Fibroblast of lung (primary cell): ENCODE measurements around the gene VARS2.
"Not testable (repeated sequence)": the region's sequence is repeated elsewhere in the genome, so short reads cannot be mapped to it uniquely, and the experiment has no call there.

Source experiments
- EZH2 ChIP-seq: IDR thresholded peaks from 2 replicates; pipeline ENCODE4 v1.5.1; 2012; ENCODE audit warnings: low read length, control low read depth, mild to moderate bottlenecking; ENCODE audit errors: missing control alignments
- TF ChIP-seq, protein P1 (sequence below), 2 donors: IDR thresholded peaks in 1 of 2; conservative IDR thresholded peaks in 1 of 2; 1 replicate in 1 of 2; 2 replicates in 1 of 2; pipeline ENCODE4 v1.5.1; 2011 to 2012; ENCODE audit warnings: low read length in 2 of 2, control low read depth in 1 of 2, inconsistent platforms in 1 of 2, low read depth in 1 of 2, mild to moderate bottlenecking in 1 of 2

DNA sequence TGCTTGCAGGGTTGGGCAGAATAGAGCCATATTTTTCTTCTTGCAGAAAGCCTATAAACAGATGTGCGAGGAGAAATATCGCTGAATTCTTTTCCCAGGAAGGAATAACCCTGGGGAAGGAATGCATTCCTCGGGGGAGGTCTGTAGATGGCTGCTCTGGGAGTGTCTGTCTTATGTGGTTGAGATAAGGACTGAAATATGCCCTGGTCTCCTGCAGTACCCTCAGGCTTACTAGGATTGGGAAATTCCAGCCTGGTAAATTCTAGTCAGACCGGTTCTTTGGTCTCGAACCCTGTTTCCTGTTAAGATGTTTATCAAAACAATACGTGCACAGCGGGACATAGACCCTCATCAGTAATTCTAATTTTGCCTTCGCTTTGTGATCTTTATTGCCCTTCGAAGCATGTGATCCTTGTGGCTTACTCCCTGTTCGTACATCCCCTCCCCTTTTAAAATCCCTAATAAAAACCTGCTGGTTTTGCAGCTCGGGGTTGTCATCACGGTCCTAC lies 44.7 kb upstream of the VARS2 start:
- TF ChIP-seq, protein P1, sequence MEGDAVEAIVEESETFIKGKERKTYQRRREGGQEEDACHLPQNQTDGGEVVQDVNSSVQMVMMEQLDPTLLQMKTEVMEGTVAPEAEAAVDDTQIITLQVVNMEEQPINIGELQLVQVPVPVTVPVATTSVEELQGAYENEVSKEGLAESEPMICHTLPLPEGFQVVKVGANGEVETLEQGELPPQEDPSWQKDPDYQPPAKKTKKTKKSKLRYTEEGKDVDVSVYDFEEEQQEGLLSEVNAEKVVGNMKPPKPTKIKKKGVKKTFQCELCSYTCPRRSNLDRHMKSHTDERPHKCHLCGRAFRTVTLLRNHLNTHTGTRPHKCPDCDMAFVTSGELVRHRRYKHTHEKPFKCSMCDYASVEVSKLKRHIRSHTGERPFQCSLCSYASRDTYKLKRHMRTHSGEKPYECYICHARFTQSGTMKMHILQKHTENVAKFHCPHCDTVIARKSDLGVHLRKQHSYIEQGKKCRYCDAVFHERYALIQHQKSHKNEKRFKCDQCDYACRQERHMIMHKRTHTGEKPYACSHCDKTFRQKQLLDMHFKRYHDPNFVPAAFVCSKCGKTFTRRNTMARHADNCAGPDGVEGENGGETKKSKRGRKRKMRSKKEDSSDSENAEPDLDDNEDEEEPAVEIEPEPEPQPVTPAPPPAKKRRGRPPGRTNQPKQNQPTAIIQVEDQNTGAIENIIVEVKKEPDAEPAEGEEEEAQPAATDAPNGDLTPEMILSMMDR (conservative IDR thresholded peaks at IDR 0.05 in 1 of 2, IDR thresholded peaks at IDR 0.05 in 1 of 2; ENCODE audit: low read depth in 1 of 2, low read length in 2 of 2), result not testable (repeated sequence)
- not testable (repeated sequence) for TF ChIP-seq EZH2
